ENCODE data around the gene ERICH6B. TPM values are rescaled to one million over a fixed set of nuclear protein-coding genes. Genes with fewer than 3 reads are reported as not detected.

ERICH6B gene
- total RNA-seq, 1 donor from 2014 or later: not detected

DNA sequence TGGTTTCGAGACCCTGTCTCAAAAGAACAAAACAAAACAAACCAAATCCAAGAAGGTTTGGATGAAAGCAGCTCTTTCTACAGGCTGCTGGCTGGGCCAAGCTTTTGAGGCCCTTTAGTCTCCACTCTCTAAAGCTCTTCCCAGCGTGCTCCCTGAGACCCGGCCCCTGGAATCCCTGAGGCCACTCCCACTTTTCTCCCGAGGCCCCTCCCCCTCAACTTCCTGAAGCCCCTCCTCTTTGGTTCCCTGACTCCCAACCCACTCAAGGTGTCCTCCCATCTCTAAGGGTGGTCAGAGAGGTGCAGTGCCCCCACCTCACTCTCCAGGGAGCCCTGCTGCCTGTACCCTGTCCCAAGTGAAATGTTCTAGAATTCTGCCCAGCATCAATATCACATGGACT lies 10.6 kb downstream of the ERICH6B start:
- ATAC-seq (no peak), DNase-seq (no peak)
- H3K9me3 ChIP-seq: no peaks in the 10 kb centered on the region
- no peaks in the 10 kb centered on the region for H3K36me3 ChIP-seq
- intact Hi-C loops (cut with DNase I): no loop called here
- TF ChIP-seq, protein P1, sequence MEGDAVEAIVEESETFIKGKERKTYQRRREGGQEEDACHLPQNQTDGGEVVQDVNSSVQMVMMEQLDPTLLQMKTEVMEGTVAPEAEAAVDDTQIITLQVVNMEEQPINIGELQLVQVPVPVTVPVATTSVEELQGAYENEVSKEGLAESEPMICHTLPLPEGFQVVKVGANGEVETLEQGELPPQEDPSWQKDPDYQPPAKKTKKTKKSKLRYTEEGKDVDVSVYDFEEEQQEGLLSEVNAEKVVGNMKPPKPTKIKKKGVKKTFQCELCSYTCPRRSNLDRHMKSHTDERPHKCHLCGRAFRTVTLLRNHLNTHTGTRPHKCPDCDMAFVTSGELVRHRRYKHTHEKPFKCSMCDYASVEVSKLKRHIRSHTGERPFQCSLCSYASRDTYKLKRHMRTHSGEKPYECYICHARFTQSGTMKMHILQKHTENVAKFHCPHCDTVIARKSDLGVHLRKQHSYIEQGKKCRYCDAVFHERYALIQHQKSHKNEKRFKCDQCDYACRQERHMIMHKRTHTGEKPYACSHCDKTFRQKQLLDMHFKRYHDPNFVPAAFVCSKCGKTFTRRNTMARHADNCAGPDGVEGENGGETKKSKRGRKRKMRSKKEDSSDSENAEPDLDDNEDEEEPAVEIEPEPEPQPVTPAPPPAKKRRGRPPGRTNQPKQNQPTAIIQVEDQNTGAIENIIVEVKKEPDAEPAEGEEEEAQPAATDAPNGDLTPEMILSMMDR (IDR thresholded peaks at IDR 0.05): no peak
- H3K27ac ChIP-seq: no peak overlapping the region
- no peak overlapping the region for H3K4me3 ChIP-seq
- H3K4me1 ChIP-seq: no peaks in the 10 kb centered on the region
- no peaks in the 10 kb centered on the region for H3K27me3 ChIP-seq (ENCODE audit: low read depth)

DNA sequence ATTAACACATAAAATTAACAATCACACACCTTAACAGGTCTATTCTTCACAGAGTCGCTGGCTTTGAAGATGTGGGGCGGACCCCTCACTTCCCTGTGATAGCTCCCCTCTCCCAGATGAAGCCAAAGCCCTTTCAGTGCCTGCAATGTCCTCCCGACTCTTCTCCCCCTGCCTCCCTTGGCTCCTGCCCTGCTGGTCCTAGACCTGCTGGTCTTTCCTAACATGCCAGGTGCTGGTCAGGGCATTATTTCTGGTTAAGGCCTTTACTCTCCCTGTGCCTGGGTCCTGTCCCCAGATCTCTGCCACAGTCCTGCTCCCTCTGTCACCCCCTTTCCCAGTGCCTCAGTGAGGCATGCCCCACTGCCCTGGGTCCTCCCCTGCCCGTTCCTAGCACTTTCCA lies 12.2 kb downstream of the ERICH6B start:
- ATAC-seq: no peak
- no peaks in the 10 kb centered on the region for H3K36me3 ChIP-seq
- TF ChIP-seq, protein P1 (IDR thresholded peaks at IDR 0.05): no peak
- no peaks in the 10 kb centered on the region for H3K27me3 ChIP-seq (ENCODE audit: low read depth)
- DNase-seq: no peak
- intact Hi-C loops (cut with DNase I): no loop called here
- no peaks in the 10 kb centered on the region for H3K4me1 ChIP-seq
- H3K4me3 ChIP-seq: no peak overlapping the region
- H3K9me3 ChIP-seq: no peaks in the 10 kb centered on the region
- no peak overlapping the region for H3K27ac ChIP-seq

DNA sequence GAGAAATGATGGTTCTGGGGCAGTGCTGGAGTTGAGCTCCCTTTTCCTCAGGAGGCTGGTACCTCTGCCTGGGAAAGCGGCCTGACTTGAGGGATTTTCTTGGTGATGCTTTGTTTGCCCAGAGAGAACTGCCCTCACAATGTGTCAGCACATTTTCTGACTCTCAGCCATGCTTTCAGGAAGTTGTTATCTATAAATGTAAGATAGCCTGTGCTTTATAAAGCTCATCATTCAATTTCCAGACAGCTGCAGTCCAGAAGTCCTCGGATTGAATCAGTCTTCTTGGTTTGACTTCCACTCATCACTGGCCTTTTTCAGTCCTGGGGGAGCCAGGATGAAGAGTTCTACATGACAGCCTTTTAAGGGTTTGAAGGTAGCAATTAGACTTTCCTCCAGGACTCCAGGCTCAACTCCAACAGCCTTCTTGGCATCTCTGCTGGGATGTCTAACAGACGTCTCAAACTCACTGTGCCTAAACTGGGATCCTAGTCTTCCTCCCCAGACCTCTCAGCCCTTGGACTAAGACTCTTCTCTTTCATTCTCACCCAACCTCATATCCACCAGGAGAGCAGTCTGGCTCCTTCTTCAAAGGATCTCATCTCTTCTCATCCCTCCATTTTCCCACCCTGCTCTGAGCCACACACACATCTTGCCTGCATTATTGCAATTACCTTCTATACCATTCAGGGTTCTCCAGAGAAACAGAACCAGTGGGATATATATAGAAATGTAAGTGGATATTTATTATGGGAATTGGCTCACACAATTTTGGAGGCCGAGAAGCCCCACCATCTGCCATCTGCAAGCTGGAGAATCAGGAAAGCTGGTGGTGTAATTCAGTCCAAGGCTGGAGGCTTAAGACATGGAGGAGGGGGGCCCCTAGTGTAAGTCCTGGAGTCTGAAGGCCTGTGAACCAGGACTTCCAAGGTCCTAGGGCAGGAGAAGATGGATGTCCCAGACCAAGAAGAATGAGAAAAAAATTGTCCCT lies 13.1 kb downstream of the ERICH6B start:
- intact Hi-C loops (cut with DNase I): no loop called here
- no peak for ATAC-seq

DNA sequence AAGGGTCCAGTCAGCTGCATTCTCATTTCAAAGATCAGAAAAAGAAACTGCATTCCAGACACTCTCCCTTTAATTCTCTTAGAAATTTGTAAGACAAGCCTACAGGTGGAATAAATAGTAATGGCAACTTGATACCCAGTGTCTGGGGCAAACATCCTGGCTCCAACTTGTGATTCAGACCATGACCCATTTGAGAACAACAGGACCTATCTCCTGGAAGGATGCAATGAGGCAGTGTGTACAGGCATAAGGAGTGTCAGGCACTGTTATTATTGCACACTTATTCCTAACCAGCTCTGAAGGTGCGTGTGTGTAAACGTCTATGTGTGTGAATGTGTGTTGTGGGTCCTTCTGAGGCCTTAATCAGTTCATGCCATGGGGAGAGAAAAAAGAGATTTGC lies 13.9 kb downstream of the ERICH6B start:
- ATAC-seq (no peak), DNase-seq (no peak)
- no peaks in the 10 kb centered on the region for H3K36me3 ChIP-seq
- intact Hi-C loops (cut with DNase I): no loop called here
- no peaks in the 10 kb centered on the region for H3K4me1 ChIP-seq
- no peaks in the 10 kb centered on the region for H3K9me3 ChIP-seq
- H3K4me3 ChIP-seq: no peak overlapping the region
- H3K27me3 ChIP-seq (ENCODE audit: low read depth): no peaks in the 10 kb centered on the region
- H3K27ac ChIP-seq: no peak overlapping the region
- TF ChIP-seq, protein P1 (IDR thresholded peaks at IDR 0.05): no peak

More for the DNA sequence above, 13.1 kb downstream of the ERICH6B start:
- H3K27me3 ChIP-seq (ENCODE audit: low read depth): no peaks in the 10 kb centered on the region
- no peak overlapping the region for H3K4me3 ChIP-seq
- no peak for DNase-seq
- no peaks in the 10 kb centered on the region for H3K36me3 ChIP-seq
- H3K4me1 ChIP-seq: no peaks in the 10 kb centered on the region
- no peaks in the 10 kb centered on the region for H3K9me3 ChIP-seq
- TF ChIP-seq, protein P1 (IDR thresholded peaks at IDR 0.05): no peak
- no peak overlapping the region for H3K27ac ChIP-seq

DNA sequence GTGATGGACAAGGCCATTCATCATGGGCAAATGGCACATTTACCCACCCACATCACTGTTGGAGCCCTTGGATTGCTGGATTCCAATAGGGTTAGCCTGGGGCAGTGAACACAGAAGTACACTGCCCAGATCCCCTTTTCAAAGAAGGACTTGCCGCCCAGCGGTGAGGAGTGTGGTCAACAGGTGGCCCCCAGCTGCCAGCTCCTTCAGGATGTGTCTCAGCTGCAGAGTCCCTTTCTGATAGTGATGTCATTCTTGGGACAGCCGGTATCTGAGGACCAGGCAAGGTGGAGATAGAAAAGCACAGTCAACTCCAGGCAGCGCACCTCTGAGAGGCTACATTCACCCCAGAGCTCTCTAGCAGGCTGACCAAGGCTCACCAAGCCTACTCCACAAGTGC lies 16.9 kb downstream of the ERICH6B start:
- H3K9me3 ChIP-seq: no peaks in the 10 kb centered on the region
- no peaks in the 10 kb centered on the region for H3K4me1 ChIP-seq
- H3K27ac ChIP-seq: no peak overlapping the region
- DNase-seq (no peak), ATAC-seq (no peak)
- intact Hi-C loops (cut with DNase I): no loop called here
- no peaks in the 10 kb centered on the region for H3K36me3 ChIP-seq
- H3K4me3 ChIP-seq: no peak overlapping the region
- no peaks in the 10 kb centered on the region for H3K27me3 ChIP-seq (ENCODE audit: low read depth)
- TF ChIP-seq, protein P1 (IDR thresholded peaks at IDR 0.05): no peak

Data from lower lobe of right lung (tissue), 2 donors.